AG08396 (cell line): ENCODE results near the gene DCDC1.
A peak's percentile ranks its signal among the peaks of the same experiment; 100 is the strongest.
"Not testable (repeated sequence)": the region's sequence is repeated elsewhere in the genome, so short reads cannot be mapped to it uniquely, and the experiment has no call there.

ENCODE experiments used
- DNase-seq: peaks from one replicate; pipeline ENCODE4 v3.0.0; 2012; ENCODE audit warnings: low spot score, mixed read lengths

The DCDC1 gene

GRCh38 chr11:31326470-31327148 lies 42.9 kb downstream of the DCDC1 start:
- DNase-seq, result no peak

GRCh38 chr11:31325160-31325559 lies 44.4 kb downstream of the DCDC1 start:
- DNase-seq, result peak; percentile 18

GRCh38 chr11:31323145-31323544 lies 46.4 kb downstream of the DCDC1 start:
- no peak for DNase-seq

- not testable (repeated sequence) for DNase-seq
Measured at GRCh38 chr11:31321494-31321893, 48.0 kb downstream of the DCDC1 start.

GRCh38 chr11:31303644-31304180 lies 65.8 kb downstream of the DCDC1 start:
- DNase-seq, result no peak

- no peak for DNase-seq
Measured at GRCh38 chr11:31301549-31302510, 67.7 kb downstream of the DCDC1 start.

GRCh38 chr11:31295308-31295707 lies 74.2 kb downstream of the DCDC1 start:
- no peak for DNase-seq

GRCh38 chr11:31273527-31273926 lies 96.0 kb downstream of the DCDC1 start:
- DNase-seq, result not testable (repeated sequence)

GRCh38 chr11:31267720-31268119 lies 101.8 kb downstream of the DCDC1 start:
- no peak for DNase-seq

- DNase-seq, result no peak
Measured at GRCh38 chr11:31264834-31265233, 104.7 kb downstream of the DCDC1 start.

GRCh38 chr11:31262761-31263160 lies 106.8 kb downstream of the DCDC1 start:
- no peak for DNase-seq

GRCh38 chr11:31259797-31260196 lies 109.7 kb downstream of the DCDC1 start:
- no peak for DNase-seq

GRCh38 chr11:31254415-31254814 lies 115.1 kb downstream of the DCDC1 start:
- DNase-seq, result no peak

GRCh38 chr11:31248768-31249167 lies 120.8 kb downstream of the DCDC1 start:
- no peak for DNase-seq

- DNase-seq, result no peak
Measured at GRCh38 chr11:31247321-31247720, 122.2 kb downstream of the DCDC1 start.

- no peak for DNase-seq
Measured at GRCh38 chr11:31246451-31247165, 122.9 kb downstream of the DCDC1 start.

- DNase-seq, result no peak
Measured at GRCh38 chr11:31243706-31244105, 125.8 kb downstream of the DCDC1 start.

GRCh38 chr11:31240340-31240904 lies 129.1 kb downstream of the DCDC1 start:
- DNase-seq, result no peak

GRCh38 chr11:31237819-31238760 lies 131.4 kb downstream of the DCDC1 start:
- DNase-seq, result no peak

GRCh38 chr11:31236143-31236542 lies 133.4 kb downstream of the DCDC1 start:
- no peak for DNase-seq

- no peak for DNase-seq
Measured at GRCh38 chr11:31233425-31233824, 136.1 kb downstream of the DCDC1 start.
